Hepatocyte (in vitro differentiated cells): ENCODE results near the gene COX19. TPM values are rescaled to one million over a fixed set of nuclear protein-coding genes. Genes with fewer than 3 reads are reported as not detected.

ENCODE experiments used
- DNase-seq: peaks from one replicate; pipeline ENCODE4 v3.0.0-alpha.2; 2016; ENCODE audit warnings: low spot score
- H2AFZ ChIP-seq: fragments of 200-600 bp; sonication (generic); 2 replicates; pipeline ENCODE4 v1.6.0; 2016; ENCODE audit warnings: antibody characterized with exemption, mild to moderate bottlenecking
- H3K27ac ChIP-seq: fragments of 200-600 bp; sonication (generic); 2 replicates; pipeline ENCODE4 v1.5.1; 2016; ENCODE audit warnings: mild to moderate bottlenecking
- H3K27me3 ChIP-seq: fragments of 200-600 bp; sonication (generic); 2 replicates; pipeline ENCODE4 v1.6.1; 2016
- H3K36me3 ChIP-seq: fragments of 200-600 bp; sonication (generic); replicated peaks from 2 replicates; pipeline ENCODE4 v1.5.1; 2016; ENCODE audit warnings: low read depth; ENCODE audit not compliant: insufficient read depth
- H3K4me1 ChIP-seq: fragments of 200-600 bp; sonication (generic); 2 replicates; pipeline ENCODE4 v1.5.1; 2016; ENCODE audit warnings: mild to moderate bottlenecking, moderate library complexity; ENCODE audit not compliant: insufficient read depth
- H3K4me2 ChIP-seq: fragments of 200-600 bp; sonication (generic); 2 replicates; pipeline ENCODE4 v1.6.0; 2016
- H3K4me3 ChIP-seq: fragments of 200-600 bp; sonication (generic); 2 replicates; pipeline ENCODE4 v1.5.1; 2016; ENCODE audit warnings: mild to moderate bottlenecking
- H3K79me2 ChIP-seq: fragments of 200-600 bp; sonication (generic); 2 replicates; pipeline ENCODE4 v1.6.0; 2017; ENCODE audit warnings: mild to moderate bottlenecking
- H3K9me2 ChIP-seq: fragments of 200-600 bp; sonication (generic); replicated peaks from 2 replicates; pipeline ENCODE4 v1.6.0; 2017; ENCODE audit warnings: mild to moderate bottlenecking; ENCODE audit not compliant: insufficient read depth
- H3K9me3 ChIP-seq: fragments of 200-600 bp; sonication (generic); 2 replicates; pipeline ENCODE4 v1.5.1; 2016; ENCODE audit warnings: low read depth, mild to moderate bottlenecking
- H4K20me1 ChIP-seq: fragments of 200-600 bp; sonication (generic); 2 replicates; pipeline ENCODE4 v1.6.0; 2016; ENCODE audit warnings: mild to moderate bottlenecking; ENCODE audit not compliant: insufficient read depth, poor library complexity, severe bottlenecking
- EZH2 ChIP-seq: fragments of 200-600 bp; sonication (generic); IDR thresholded peaks from 2 replicates; pipeline ENCODE4 v1.6.1; 2016; ENCODE audit warnings: antibody characterized with exemption, mild to moderate bottlenecking, borderline replicate concordance
- EZH2phosphoT487 ChIP-seq: fragments of 200-600 bp; sonication (generic); IDR thresholded peaks from one replicate; pipeline ENCODE4 v1.6.1; 2018; ENCODE audit warnings: antibody characterized with exemption, mild to moderate bottlenecking, low read depth, moderate library complexity; ENCODE audit not compliant: unreplicated experiment, severe bottlenecking
- WGBS: methylation state at CpG from one replicate; pipeline ENCODE4 v1.1.6; 2016; ENCODE audit warnings: low lambda C conversion rate; ENCODE audit errors: missing lambda C conversion rate; 5-methylcytosine and 5-hydroxymethylcytosine counted together
- polyA plus RNA-seq: library from polyadenylated mRNA; unstranded; fragments of >200 nt; fragmentation: Nextera tagmentation; extraction: Ambion mirVana; gene quantifications from 2 replicates; pipeline ENCODE4 v1.2.1, GENCODE V29; 2016
- total RNA-seq: library from RNA; depleted of rRNA; stranded (reverse); fragments of >200 nt; gene quantifications from 2 replicates; pipeline ENCODE4 v1.2.3, GENCODE V29; 2014
- TF ChIP-seq, protein P1 (sequence below): fragments of 200-600 bp; sonication (generic); IDR thresholded peaks from 2 replicates; pipeline ENCODE4 v1.5.1; 2016; ENCODE audit warnings: antibody characterized with exemption, mild to moderate bottlenecking; ENCODE audit not compliant: poor library complexity

Gene COX19
- total and polyA plus RNA-seq, 2 experiments from 2014 or later, result 11.6 to 18.9 TPM

GRCh38 chr7:1014681-1015080, 39.3 kb upstream of the COX19 start:
- no peak overlapping the region for H3K27ac ChIP-seq
- H3K4me2 ChIP-seq, result no peak overlapping the region
- peaks cover 13% of the 10 kb centered on the region for H3K4me1 ChIP-seq
- H3K36me3 ChIP-seq, result no peaks in the 10 kb centered on the region
- no peaks in the 10 kb centered on the region for H4K20me1 ChIP-seq
- no peaks in the 10 kb centered on the region for H3K9me3 ChIP-seq
- no peak for DNase-seq
- H3K9me2 ChIP-seq, result no peaks in the 10 kb centered on the region
- 94% methylated on average over 20 of the region's 20 CpGs for WGBS
- H3K79me2 ChIP-seq, result peaks cover 15% of the 10 kb centered on the region
- no peak overlapping the region for H2AFZ ChIP-seq
- no peak overlapping the region for H3K4me3 ChIP-seq
- TF ChIP-seq EZH2 (no peak), EZH2phosphoT487 (no peak)
- no peaks in the 10 kb centered on the region for H3K27me3 ChIP-seq

DNA sequence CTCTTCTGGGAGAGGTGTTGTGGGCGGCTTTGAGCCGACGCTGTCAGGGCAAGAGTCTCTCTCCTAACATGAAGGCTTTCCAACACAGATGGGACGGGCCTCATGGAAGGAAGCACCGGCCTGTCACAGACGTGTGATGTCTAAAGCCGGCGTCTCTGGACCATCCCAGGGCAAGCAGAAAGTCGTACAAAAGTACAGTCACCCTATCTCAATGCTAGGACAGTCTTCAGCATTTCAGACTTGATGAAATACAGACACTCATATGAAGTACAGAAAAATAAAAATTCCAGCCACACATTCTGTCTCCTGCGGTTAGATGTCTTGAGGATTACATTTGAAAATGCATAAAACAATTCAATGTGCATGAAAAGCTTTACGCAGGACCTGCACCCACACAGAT, 38.2 kb upstream of the COX19 start:
- Histone ChIP-seq H3K27ac (peak overlapping the region; percentile 25), H3K4me2 (no peak overlapping the region), H3K9me3 (no peaks in the 10 kb centered on the region), H3K4me3 (no peak overlapping the region), H3K27me3 (no peaks in the 10 kb centered on the region), H3K9me2 (no peaks in the 10 kb centered on the region), H2AFZ (no peak overlapping the region), H3K4me1 (peaks cover 13% of the 10 kb centered on the region), H3K79me2 (peaks cover 15% of the 10 kb centered on the region), H4K20me1 (no peaks in the 10 kb centered on the region), H3K36me3 (no peaks in the 10 kb centered on the region)
- DNase-seq, result no peak
- WGBS, result 73% methylated on average over 11 of the region's 11 CpGs
- TF ChIP-seq, protein P1, sequence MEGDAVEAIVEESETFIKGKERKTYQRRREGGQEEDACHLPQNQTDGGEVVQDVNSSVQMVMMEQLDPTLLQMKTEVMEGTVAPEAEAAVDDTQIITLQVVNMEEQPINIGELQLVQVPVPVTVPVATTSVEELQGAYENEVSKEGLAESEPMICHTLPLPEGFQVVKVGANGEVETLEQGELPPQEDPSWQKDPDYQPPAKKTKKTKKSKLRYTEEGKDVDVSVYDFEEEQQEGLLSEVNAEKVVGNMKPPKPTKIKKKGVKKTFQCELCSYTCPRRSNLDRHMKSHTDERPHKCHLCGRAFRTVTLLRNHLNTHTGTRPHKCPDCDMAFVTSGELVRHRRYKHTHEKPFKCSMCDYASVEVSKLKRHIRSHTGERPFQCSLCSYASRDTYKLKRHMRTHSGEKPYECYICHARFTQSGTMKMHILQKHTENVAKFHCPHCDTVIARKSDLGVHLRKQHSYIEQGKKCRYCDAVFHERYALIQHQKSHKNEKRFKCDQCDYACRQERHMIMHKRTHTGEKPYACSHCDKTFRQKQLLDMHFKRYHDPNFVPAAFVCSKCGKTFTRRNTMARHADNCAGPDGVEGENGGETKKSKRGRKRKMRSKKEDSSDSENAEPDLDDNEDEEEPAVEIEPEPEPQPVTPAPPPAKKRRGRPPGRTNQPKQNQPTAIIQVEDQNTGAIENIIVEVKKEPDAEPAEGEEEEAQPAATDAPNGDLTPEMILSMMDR, result no peak
- TF ChIP-seq EZH2, result no peak
- no peak for TF ChIP-seq EZH2phosphoT487

DNA sequence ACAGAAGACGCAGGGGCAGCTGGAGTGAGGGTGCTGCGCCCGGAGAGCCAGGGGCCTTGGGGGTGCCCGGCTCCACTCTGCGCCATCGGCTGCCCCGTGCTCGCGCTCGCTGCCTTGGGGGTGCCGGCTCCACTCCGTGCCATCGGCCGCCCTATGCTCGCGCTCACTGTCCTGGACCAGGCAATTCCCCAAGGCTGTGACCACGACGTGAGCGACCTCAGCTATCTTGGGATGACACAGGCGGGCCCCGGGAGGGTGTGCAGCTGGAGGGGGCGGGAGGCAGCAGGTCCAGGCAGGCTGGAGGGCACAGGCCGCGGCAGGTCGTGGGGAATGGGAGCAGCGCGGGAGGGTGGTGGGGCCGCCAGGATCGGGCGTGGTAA, 37.4 kb upstream of the COX19 start:
- Histone ChIP-seq H3K36me3 (no peaks in the 10 kb centered on the region), H3K79me2 (peaks cover 15% of the 10 kb centered on the region), H3K4me1 (peaks cover 13% of the 10 kb centered on the region), H3K27ac (no peak overlapping the region), H3K4me2 (no peak overlapping the region), H3K9me3 (no peaks in the 10 kb centered on the region), H3K4me3 (no peak overlapping the region), H3K9me2 (no peaks in the 10 kb centered on the region), H3K27me3 (no peaks in the 10 kb centered on the region), H4K20me1 (no peaks in the 10 kb centered on the region), H2AFZ (no peak overlapping the region)
- no peak for DNase-seq
- TF ChIP-seq, protein P1, result no peak
- TF ChIP-seq EZH2phosphoT487 (no peak), EZH2 (no peak)
- 99% methylated on average over 13 of the region's 30 CpGs for WGBS

DNA sequence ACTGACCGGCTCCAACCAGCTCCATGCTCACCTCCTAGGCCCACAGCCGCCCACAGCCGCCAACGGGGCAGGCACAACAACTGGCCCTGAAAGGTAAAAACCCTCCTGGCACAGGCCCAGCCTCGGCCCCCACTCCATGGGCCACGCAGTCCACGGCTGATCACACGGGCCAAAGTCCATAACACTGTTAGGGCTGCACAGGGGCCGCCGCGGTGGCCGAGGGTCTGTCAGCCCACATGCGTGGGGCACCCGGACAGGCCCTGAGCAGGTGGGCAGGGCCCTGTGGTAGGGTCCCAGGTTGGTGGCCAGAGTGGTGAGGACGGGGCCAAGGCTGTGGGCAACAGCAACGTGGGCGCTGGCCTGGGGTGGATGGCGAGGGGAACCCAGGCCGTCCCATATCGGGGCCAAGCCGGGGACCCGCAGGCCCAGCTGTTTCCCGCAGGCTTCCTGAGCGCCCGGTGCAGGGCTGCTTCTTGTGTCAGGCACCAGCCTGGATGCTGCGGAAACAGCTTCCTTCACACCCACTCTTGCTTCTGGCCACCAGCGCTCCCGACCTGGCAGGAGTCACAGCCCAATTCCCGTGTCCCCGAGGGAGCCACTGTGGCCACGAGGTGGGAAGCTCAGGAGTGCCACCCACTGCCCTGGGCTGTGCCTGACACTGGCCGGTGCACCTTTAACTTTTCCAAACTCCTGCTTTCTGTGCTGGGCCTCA, 36.8 kb upstream of the COX19 start:
- no peak for TF ChIP-seq EZH2phosphoT487
- TF ChIP-seq, protein P1, result no peak
- no peak for TF ChIP-seq EZH2
- H3K27me3 ChIP-seq, result no peaks in the 10 kb centered on the region

More for the DNA sequence above, 36.8 kb upstream of the COX19 start:
- Histone ChIP-seq H3K9me2 (no peaks in the 10 kb centered on the region), H2AFZ (no peak overlapping the region), H3K4me2 (no peak overlapping the region), H3K4me1 (peaks cover 13% of the 10 kb centered on the region), H3K9me3 (no peaks in the 10 kb centered on the region), H3K27ac (no peak overlapping the region), H3K4me3 (no peak overlapping the region), H4K20me1 (no peaks in the 10 kb centered on the region), H3K36me3 (no peaks in the 10 kb centered on the region), H3K79me2 (peaks cover 13% of the 10 kb centered on the region)
- WGBS, result 92% methylated on average over 29 of the region's 32 CpGs
- no peak for DNase-seq
